Measurements from ENCODE around the gene OR5H6. TPM values are rescaled to one million over a fixed set of nuclear protein-coding genes. Genes with fewer than 3 reads are reported as not detected.

OR5H6 gene
- total RNA-seq, result under 1 TPM in 1 of 4 donors, not detected in 3; 0.34 TPM

- no peak for TF ChIP-seq CTCF (IDR thresholded peaks at IDR 0.05; ENCODE audit: low read depth)
Measured at GRCh38 chr3:98263944-98264343, at the start of gene OR5H6. OR5H6 (plus strand) TSS chr3:98264244; CDS start chr3:98264333, 89 bp downstream.

- no peak for TF ChIP-seq CTCF (IDR thresholded peaks at IDR 0.05; ENCODE audit: low read depth)
Measured at GRCh38 chr3:98215051-98215450, 49.0 kb upstream of the OR5H6 start.

GRCh38 chr3:98223907-98224672 is 40.0 kb upstream of the OR5H6 start:
- no peak for TF ChIP-seq CTCF (IDR thresholded peaks at IDR 0.05; ENCODE audit: low read depth)

- no peak for TF ChIP-seq CTCF (IDR thresholded peaks at IDR 0.05; ENCODE audit: low read depth)
Measured at GRCh38 chr3:98232489-98232888, 31.6 kb upstream of the OR5H6 start.

- TF ChIP-seq CTCF (IDR thresholded peaks at IDR 0.05; ENCODE audit: low read depth), result no peak
Measured at GRCh38 chr3:98233468-98233867, 30.6 kb upstream of the OR5H6 start.

- TF ChIP-seq CTCF (IDR thresholded peaks at IDR 0.05; ENCODE audit: low read depth), result no peak
Measured at GRCh38 chr3:98240131-98240530, 23.9 kb upstream of the OR5H6 start.

GRCh38 chr3:98242155-98242554 is 21.9 kb upstream of the OR5H6 start:
- no peak for TF ChIP-seq CTCF (IDR thresholded peaks at IDR 0.05; ENCODE audit: low read depth)
